Measurements from ENCODE around the gene RELA.

DNA sequence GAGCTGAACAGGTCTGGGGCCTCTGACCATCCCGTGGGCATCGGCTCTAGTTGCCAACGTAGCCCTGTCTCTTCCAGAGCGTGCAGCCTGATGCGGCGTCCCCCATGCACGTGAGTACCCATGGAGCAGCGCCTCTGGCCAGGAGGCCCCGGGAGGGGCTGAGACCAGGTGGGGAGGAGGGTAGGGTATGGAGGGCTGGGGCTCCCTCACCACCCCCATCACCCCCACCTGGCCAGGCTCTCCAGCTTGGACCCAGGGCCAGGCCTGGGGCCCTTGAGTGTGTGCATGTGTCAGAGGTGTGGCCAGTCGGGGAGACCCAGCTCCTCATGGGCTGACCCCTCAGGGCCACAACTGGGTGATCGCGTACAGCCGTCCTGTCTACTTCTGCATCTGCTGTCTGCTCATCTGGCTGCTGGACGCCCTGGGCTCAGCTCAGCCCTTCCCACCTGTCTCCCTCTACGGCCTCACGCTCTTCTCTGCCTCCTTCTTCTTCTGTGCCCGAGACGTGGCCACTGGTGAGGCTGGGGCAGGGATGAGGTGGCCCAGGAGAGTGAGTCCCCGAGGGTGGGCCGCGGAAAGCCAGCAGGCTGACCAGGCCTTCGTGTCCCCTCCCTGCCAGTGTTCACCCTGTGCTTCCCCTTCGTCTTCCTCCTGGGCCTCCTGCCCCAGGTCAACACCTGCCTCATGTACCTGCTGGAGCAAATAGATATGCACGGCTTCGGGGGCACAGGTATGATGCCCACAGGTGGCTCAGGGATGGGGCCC, 38.7 kb downstream of the RELA start:
- TF ChIP-seq, protein P1, sequence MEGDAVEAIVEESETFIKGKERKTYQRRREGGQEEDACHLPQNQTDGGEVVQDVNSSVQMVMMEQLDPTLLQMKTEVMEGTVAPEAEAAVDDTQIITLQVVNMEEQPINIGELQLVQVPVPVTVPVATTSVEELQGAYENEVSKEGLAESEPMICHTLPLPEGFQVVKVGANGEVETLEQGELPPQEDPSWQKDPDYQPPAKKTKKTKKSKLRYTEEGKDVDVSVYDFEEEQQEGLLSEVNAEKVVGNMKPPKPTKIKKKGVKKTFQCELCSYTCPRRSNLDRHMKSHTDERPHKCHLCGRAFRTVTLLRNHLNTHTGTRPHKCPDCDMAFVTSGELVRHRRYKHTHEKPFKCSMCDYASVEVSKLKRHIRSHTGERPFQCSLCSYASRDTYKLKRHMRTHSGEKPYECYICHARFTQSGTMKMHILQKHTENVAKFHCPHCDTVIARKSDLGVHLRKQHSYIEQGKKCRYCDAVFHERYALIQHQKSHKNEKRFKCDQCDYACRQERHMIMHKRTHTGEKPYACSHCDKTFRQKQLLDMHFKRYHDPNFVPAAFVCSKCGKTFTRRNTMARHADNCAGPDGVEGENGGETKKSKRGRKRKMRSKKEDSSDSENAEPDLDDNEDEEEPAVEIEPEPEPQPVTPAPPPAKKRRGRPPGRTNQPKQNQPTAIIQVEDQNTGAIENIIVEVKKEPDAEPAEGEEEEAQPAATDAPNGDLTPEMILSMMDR (tag by site-specific recombination; IDR thresholded peaks at IDR 0.05): no peak
- TF ChIP-seq, protein P2, sequence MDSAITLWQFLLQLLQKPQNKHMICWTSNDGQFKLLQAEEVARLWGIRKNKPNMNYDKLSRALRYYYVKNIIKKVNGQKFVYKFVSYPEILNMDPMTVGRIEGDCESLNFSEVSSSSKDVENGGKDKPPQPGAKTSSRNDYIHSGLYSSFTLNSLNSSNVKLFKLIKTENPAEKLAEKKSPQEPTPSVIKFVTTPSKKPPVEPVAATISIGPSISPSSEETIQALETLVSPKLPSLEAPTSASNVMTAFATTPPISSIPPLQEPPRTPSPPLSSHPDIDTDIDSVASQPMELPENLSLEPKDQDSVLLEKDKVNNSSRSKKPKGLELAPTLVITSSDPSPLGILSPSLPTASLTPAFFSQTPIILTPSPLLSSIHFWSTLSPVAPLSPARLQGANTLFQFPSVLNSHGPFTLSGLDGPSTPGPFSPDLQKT (IDR thresholded peaks at IDR 0.05; ENCODE audit: borderline replicate concordance, low read depth, low read length): no peak
- TF ChIP-seq KLF1 (tag by site-specific recombination; IDR thresholded peaks at IDR 0.05) (no peak), ZNF776 (tag by site-specific recombination; IDR thresholded peaks at IDR 0.05; ENCODE audit: borderline replicate concordance) (no peak), ZNF311 (tag by site-specific recombination; IDR thresholded peaks at IDR 0.05; ENCODE audit: borderline replicate concordance) (no peak), ZNF416 (tag by site-specific recombination; IDR thresholded peaks at IDR 0.05) (no peak)
- TF ChIP-seq, protein P3, sequence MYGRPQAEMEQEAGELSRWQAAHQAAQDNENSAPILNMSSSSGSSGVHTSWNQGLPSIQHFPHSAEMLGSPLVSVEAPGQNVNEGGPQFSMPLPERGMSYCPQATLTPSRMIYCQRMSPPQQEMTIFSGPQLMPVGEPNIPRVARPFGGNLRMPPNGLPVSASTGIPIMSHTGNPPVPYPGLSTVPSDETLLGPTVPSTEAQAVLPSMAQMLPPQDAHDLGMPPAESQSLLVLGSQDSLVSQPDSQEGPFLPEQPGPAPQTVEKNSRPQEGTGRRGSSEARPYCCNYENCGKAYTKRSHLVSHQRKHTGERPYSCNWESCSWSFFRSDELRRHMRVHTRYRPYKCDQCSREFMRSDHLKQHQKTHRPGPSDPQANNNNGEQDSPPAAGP (tag by site-specific recombination; IDR thresholded peaks at IDR 0.05): no peak

Measured in HEK293 (cell line).